ENCODE measurements around the gene FOXO3.
A peak's percentile ranks its signal among the peaks of the same experiment; 100 is the strongest.

Gene FOXO3

DNA sequence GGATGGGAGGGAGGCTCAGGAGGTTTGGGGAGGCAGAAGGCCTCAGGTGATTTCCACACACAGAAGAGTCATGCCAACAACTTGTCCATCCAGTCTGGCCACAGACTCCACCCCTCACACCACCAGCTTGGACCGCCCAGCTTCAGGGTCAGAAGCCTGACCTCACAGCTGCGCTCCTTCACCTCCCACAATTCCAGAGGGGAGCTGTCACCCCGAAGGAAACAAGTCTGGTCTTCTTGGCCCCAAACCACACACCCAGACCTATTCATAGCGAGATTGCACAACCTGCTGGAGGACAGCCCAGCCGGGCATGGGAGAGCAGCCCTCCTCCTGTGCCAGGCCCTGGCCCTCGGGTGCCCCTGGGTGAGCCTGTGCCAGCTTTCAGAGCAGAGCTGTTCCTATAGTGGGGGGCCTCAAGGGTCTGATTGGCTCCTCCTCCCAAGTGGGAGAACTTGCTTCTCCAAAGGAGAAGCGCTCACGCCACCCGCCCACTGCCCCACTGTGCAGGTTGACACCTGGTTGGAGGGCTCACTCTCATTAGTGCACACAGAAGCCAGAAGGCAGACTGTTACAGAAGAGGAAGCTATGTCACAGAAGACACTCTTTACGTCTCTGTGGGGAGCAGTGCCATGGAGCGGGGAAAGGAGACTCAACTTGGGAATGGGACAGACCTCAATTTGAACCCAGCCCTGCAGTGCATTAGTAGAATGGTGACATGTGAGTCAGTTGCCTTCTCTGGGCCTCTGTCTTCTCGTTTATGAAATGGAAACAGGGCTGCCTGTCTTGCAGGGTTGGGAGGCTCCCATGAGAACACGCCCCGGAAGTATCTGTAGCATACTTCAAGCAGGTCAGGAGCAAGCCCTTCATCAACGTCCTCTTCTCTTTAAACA, 128.8 kb downstream of the FOXO3 start:
- peak; percentile 42 for DNase-seq

DNA sequence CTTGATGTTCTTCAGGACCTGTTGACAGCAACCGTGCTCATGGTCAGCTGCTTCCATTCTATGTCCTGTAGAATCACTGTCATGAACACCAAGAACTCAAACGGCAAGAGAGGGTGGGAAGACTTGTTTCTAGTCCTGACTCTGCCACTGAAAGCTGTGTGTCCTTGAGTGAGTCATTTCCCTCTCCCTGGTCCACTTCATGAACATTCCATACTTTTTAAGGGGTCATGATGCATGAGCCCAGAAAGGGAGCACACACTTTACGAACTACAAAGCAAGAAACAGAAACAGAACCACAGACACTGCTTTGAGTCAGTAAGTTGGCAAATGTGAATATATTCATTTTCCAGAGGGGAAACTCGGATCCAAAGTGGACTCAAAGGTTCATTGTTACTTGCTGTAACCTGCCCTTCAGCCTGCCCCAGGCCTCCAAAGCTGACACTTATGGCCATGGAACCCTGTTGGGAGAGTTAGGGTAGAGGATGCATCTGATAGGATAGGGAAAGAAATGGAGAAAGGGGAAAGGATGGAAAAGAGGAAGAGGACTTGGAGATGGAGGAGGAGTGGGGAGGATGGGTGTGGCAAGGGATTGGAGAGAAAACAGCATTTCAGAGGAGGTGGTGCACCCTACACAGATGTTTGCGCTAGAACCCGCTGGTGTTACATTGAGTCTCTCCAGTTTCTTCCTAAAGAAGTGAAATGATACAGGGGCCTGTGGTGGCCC, 129.8 kb downstream of the FOXO3 start:
- DNase-seq, result no peak

DNA sequence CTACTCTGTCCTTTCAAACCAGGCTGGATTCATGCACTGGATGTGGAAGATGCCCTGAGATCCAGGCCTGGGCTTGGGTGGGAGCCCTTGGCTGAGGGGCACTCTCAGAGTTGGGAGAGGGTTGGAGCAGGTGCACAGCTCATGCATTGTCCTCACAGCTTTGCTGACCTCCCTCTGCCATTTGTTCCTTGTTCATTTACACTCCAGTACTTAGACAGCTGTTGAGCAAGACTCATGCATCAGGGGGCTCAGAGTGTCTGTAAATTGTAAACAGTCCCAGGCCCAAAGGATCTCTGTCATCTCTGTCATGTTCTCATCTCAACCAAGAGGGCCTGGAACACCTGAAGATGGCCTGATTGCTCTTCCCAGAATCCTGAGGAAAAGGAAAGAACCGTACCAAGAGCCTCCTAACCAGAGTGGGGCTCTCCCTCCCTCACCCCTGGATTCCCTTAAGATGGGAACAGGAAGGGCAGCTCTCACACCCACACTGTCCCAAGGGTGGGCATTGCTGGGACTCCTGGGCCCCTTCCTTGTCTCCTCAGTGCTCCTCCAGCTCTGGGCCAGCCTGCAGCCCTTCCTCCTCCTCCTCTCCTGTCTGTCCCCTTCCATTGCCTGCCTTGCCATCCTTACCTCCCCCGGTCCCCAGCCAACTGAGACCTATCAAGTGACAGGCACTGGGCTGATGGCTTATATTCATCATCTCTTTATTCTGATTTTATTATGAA, 132.9 kb downstream of the FOXO3 start:
- DNase-seq, result no peak

GRCh38 chr6:108694816-108695215, 134.1 kb downstream of the FOXO3 start:
- DNase-seq, result no peak

- no peak for DNase-seq
Observed at GRCh38 chr6:108697561-108698161, 136.9 kb downstream of the FOXO3 start.

- DNase-seq, result no peak
Observed at GRCh38 chr6:108698593-108699289, 138.0 kb downstream of the FOXO3 start.

DNA sequence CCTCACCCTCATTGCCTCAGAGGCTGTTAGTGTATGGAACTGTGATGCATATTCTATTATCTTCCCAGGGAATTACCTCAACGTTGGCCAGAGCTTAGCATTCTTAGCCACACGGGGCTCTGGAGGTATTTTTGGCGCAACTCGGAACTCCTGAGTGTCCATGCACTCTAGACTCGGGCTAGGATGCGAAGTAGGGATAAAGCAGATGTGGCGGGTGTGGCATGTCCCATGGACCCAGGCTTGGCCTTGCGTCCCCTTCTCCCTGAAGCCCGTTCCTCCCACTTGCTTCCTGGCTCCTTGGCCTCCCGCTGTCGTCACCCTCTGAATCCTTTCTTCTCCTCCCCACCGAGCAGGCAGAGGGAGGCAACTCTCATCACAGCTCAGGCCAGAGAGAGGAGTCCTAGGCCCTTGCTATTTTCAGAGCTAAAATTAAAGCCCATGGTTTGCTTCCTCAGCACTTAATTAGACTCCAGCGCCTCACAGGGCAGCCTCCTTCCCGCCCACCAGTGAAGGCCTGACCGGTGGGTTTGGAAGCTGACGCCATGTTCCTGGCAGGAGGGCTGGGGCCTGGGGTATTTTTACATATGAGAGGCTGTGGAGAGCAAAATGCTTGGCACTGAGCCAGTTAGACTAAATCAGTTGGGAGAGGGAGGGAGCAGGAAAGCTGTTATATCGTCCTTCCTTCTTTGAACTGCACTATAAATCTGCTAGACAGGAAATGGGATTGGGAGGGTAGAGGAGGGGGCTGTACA, 138.7 kb downstream of the FOXO3 start:
- no peak for DNase-seq

DNA sequence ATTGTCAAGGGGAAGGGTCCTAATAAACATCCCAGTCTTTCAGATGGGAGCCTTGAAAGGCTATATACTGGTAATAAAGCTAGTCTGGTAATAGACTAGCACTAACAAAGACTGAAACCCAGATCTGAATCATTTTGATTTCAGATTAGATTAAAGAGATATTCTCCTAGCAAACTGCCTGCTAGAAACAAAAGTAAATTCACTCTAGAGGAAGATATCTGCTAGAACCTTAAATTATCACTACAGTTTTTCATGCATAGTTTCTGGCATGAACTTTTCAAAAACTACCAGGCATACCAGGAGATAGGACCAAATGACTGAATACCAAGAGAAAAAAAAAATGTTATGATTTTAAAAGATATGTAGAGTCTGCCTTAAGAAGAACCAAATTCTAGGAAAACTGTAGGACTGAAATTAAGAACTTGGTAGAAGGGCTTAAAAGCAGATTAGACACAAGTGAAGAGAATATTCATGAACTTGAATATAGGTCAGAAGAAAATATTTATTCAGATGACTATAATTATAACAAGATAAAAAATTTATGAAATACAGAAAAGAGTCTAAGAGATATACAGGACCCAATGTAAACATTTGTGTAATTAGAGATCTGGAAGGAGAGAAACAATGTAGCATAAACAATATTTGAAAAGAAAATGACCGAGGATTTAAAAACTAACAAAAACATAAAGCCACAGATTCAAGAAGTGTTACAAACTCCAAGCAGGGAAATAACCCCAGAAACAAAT, 141.6 kb downstream of the FOXO3 start:
- no peak for DNase-seq

DNA sequence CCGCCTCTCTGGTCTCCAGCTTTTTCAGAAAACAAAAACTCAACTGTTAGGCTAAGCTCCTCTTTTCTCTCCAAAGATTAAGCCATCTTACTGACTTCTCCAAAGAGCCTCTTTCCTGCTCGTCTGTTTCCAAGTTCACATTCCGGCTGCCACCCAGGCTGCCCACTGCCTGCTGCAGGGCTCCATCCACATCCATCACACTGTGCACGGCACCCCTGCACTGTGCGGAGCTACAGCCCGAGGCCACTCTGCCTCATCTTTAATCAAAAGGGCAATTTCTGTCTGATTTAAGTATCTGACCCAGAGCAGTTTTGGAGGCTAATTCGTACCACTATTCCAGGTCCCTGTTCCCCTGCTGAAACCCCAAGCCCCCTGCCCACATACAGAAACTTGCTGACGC, 145.9 kb downstream of the FOXO3 start:
- no peak for DNase-seq

GRCh38 chr6:108707328-108707976, 146.7 kb downstream of the FOXO3 start:
- no peak for DNase-seq

- no peak for DNase-seq
Observed at GRCh38 chr6:108710030-108710429, 149.3 kb downstream of the FOXO3 start.

- DNase-seq, result no peak
Observed at GRCh38 chr6:108710551-108710950, 149.8 kb downstream of the FOXO3 start.

- no peak for DNase-seq
Observed at GRCh38 chr6:108711071-108711470, 150.4 kb downstream of the FOXO3 start.

- DNase-seq, result no peak
Observed at GRCh38 chr6:108711826-108712225, 151.1 kb downstream of the FOXO3 start.

- no peak for DNase-seq
Observed at GRCh38 chr6:108712946-108713345, 152.2 kb downstream of the FOXO3 start.

DNA sequence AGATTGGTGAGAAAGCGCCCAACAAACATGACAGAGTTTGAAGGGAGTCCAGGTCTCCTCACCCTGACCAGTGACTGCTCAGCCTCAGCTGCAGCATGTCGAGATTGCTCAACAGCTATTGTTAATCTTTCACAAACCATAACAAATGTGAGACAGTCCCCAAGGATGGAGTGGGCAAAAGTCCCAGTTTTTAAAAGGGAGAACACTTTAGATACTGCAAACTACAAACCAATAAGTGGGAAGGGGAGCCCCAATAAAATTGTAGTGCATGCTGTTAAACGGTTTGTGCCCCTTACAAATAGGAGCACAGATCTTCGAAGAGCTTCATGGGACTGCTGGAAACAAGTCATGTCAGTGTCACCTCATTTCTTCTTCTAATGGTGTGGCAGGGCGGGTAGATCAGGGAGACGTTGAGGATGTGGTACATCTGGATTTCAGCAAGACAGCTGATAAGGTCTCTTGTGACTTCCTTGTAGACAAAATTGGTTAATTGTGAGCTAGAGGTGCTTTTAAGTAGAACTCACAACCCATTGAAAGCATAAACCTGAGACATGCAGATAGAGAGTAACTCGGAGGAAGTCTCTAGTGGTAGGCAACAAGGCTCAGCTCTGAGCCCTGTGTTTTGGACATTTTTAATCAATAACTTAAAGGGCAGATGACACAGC, 153.5 kb downstream of the FOXO3 start:
- no peak for DNase-seq

DNA sequence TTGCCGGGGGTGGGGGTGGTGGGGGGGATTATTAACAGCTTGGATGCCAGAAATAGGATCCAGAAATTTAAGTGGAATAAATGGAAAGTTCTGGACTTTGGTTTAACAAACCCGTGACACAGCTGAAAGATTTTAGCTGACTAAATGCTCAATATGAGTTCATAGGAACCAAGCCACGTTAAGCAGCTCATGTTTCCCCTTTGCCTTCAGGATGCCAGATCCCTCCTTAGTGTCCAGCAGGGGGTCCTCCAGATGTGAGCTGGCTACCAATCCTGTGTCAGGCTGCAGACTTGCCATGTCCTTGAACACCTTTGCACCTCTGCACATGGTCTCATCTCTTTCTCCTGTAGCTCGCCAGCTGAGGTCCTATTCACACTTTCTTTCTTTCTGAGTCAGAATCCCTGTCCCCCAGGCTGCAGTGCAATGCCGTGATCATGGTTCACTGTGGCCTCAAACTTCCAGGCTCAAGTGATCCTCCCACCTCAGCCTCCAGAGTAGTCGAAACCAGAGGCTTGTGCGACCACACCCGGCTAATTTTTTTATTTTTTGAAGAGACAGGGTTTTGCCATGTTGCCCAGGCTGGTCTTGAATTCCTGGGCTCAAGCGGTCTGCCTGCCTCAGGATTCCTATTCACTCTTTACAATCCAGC, 154.2 kb downstream of the FOXO3 start:
- no peak for DNase-seq

DNA sequence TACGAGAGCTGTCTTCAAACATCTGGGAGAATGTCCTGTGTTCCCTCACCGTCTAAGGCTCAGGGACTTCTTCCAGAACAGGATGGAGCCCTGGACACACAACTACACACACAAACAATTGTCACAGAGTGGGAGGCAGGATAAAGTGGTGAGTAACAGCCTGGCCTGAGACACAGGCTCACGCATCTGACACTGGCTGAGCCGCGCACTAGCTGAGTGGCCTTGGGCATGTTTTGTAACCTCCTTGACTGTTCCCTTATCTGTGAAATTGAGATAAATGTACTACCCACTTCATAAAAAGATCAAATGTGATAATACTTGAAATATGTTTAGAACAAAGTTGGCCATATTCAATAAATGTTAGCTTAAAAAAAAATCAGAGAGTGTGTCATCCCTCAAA, 155.1 kb downstream of the FOXO3 start:
- no peak for DNase-seq
